Muscle of arm (tissue), 12 donors: ENCODE measurements around the gene AKAP9. TPM values are rescaled to one million over a fixed set of nuclear protein-coding genes. Genes with fewer than 3 reads are reported as not detected.
"Not testable (repeated sequence)": the region's sequence is repeated elsewhere in the genome, so short reads cannot be mapped to it uniquely, and the experiment has no call there.

Source experiments
- DNase-seq: peaks from one replicate; pipeline ENCODE4 v3.0.0-alpha.2; 2013
- polyA plus RNA-seq, 12 donors: library from polyadenylated mRNA; unstranded; fragments of 120-200 nt; gene quantifications; one replicate each; pipeline ENCODE4 v1.2.1, GENCODE V29; 2013; ENCODE audit not compliant: insufficient read length in 12 of 12

The AKAP9 gene
- polyA plus RNA-seq, 12 donors: 67.9 to 106 (median 85.2) TPM; not detected in 1

- DNase-seq: no peak
Measured at GRCh38 chr7:92133133-92133736, 192.6 kb downstream of the AKAP9 start.

- DNase-seq: peak; percentile 70
Measured at GRCh38 chr7:92133737-92134270, 193.1 kb downstream of the AKAP9 start.

- peak; percentile 97 for DNase-seq
Measured at GRCh38 chr7:92134271-92135051, 193.8 kb downstream of the AKAP9 start, which contains the start of gene CYP51A1. Gene CYP51A1, minus strand, starts transcription at chr7:92134477. Its CDS starts 113 bp downstream, at chr7:92134364.

- DNase-seq: no peak
Measured at GRCh38 chr7:92135052-92135889, 194.6 kb downstream of the AKAP9 start.

GRCh38 chr7:92137557-92137956 lies 196.9 kb downstream of the AKAP9 start:
- no peak for DNase-seq

- no peak for DNase-seq
Measured at GRCh38 chr7:92141161-92141560, 200.5 kb downstream of the AKAP9 start.

GRCh38 chr7:92142791-92143190 lies 202.1 kb downstream of the AKAP9 start:
- DNase-seq: not testable (repeated sequence)

GRCh38 chr7:92143192-92143880 lies 202.7 kb downstream of the AKAP9 start:
- not testable (repeated sequence) for DNase-seq

- no peak for DNase-seq
Measured at GRCh38 chr7:92149736-92150239, 209.1 kb downstream of the AKAP9 start.

GRCh38 chr7:92150450-92151017 lies 209.9 kb downstream of the AKAP9 start:
- DNase-seq: no peak

- no peak for DNase-seq
Measured at GRCh38 chr7:92155108-92155739, 214.6 kb downstream of the AKAP9 start.

- no peak for DNase-seq
Measured at GRCh38 chr7:92156990-92157389, 216.3 kb downstream of the AKAP9 start.

GRCh38 chr7:92158660-92159575 lies 218.3 kb downstream of the AKAP9 start:
- no peak for DNase-seq

Other genes with a start within 250 kb of the AKAP9 start
- gene MTERF1, start 60.2 kb upstream of the AKAP9 start, polyA plus RNA-seq: 10 to 100 TPM in 9 of 12 donors, 1 to 10 TPM in 2, not detected in 1; 7.2 to 14.0 (median 11.4) TPM
- 10 to 100 TPM in 11 of 12 donors, not detected in 1; 27.0 to 53.0 (median 37.3) TPM for gene CYP51A1, start 193.6 kb downstream of the AKAP9 start, polyA plus RNA-seq
- gene LRRD1, start 238.3 kb downstream of the AKAP9 start, polyA plus RNA-seq: 1 to 10 TPM in 1 of 12 donors, under 1 TPM in 9, not detected in 2; 0.13 to 1.1 (median 0.59) TPM